LNCaP clone FGC (cell line): ENCODE results near the gene IKZF1.

Experiments
- DNase-seq: peaks from one replicate; pipeline ENCODE4 v3.0.0-alpha.2; 2011; ENCODE audit warnings: low read depth
- H3K4me3 ChIP-seq: 2 replicates; pipeline ENCODE4 v1.5.1; 2011; ENCODE audit warnings: mild to moderate bottlenecking, low read depth, low read length, control low read depth
- TF ChIP-seq, protein P1 (sequence below): IDR thresholded peaks from 2 replicates; pipeline ENCODE4 v1.5.1; 2012; ENCODE audit warnings: mild to moderate bottlenecking; ENCODE audit not compliant: control insufficient read depth, insufficient read depth; ENCODE audit errors: extremely low read depth

IKZF1 gene

GRCh38 chr7:50351267-50351666, 46.8 kb downstream of the IKZF1 start:
- no peak overlapping the region for H3K4me3 ChIP-seq
- no peak for DNase-seq
- TF ChIP-seq, protein P1, sequence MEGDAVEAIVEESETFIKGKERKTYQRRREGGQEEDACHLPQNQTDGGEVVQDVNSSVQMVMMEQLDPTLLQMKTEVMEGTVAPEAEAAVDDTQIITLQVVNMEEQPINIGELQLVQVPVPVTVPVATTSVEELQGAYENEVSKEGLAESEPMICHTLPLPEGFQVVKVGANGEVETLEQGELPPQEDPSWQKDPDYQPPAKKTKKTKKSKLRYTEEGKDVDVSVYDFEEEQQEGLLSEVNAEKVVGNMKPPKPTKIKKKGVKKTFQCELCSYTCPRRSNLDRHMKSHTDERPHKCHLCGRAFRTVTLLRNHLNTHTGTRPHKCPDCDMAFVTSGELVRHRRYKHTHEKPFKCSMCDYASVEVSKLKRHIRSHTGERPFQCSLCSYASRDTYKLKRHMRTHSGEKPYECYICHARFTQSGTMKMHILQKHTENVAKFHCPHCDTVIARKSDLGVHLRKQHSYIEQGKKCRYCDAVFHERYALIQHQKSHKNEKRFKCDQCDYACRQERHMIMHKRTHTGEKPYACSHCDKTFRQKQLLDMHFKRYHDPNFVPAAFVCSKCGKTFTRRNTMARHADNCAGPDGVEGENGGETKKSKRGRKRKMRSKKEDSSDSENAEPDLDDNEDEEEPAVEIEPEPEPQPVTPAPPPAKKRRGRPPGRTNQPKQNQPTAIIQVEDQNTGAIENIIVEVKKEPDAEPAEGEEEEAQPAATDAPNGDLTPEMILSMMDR = no peak

DNA sequence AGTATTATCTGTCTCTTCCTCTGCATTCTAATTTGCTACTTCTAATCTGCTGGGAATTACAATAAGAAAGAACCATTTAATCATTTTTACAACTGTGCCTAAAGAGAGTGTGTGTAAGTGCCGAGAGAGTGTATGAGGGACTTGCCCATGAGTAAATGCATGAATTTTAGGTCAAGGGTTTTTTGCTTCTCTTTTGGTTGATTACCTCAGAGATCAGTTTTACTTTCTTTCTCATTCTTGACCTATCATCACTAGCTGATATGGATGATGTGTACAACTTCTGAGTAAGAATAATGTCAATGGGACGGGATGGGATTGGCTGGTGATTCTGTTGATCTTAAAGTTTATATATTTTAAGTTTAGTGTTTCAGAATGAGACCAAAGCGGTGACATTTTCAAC, 47.8 kb downstream of the IKZF1 start:
- no peak for DNase-seq
- TF ChIP-seq, protein P1 = no peak
- no peak overlapping the region for H3K4me3 ChIP-seq

DNA sequence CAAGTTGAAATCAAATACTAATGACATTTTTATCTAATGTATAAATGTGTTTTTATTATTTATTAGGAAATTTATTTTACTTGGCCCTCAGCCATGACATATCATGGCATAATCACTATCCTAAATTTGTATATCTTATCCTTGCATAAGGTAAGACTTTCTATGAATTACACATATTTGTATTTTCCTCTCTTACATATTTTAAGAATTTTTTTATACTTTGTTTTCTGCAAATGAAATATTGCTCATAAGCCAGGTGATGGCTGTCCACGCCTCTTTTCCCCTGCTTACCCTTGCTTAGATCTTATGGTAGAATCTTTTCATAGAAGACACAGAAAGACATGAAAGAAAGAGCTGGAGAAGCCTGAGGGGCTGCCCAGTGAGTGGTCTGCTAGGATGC, 48.2 kb downstream of the IKZF1 start:
- no peak for DNase-seq
- no peak overlapping the region for H3K4me3 ChIP-seq
- TF ChIP-seq, protein P1 = no peak

DNA sequence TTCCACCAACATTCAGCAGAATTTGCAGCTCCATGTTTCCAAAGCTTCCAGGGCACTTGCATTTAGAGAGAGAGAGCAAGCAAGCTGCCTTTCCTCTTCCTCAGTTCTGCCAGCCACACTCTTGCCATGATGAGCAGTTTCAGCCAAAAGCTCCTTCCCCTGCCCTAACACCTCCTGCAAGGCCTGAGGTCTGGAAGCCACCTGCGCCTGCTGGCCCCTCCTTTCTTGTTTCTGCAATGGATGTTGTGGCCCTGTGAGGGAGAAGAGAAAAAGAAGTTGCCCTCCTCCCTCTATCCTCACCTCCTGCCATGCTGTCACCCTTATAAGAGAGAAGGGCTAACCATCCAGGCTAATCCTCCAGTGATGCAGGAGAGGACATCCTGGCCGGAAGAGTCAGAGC, 48.7 kb downstream of the IKZF1 start:
- DNase-seq = no peak
- H3K4me3 ChIP-seq = no peak overlapping the region
- TF ChIP-seq, protein P1 = no peak

DNA sequence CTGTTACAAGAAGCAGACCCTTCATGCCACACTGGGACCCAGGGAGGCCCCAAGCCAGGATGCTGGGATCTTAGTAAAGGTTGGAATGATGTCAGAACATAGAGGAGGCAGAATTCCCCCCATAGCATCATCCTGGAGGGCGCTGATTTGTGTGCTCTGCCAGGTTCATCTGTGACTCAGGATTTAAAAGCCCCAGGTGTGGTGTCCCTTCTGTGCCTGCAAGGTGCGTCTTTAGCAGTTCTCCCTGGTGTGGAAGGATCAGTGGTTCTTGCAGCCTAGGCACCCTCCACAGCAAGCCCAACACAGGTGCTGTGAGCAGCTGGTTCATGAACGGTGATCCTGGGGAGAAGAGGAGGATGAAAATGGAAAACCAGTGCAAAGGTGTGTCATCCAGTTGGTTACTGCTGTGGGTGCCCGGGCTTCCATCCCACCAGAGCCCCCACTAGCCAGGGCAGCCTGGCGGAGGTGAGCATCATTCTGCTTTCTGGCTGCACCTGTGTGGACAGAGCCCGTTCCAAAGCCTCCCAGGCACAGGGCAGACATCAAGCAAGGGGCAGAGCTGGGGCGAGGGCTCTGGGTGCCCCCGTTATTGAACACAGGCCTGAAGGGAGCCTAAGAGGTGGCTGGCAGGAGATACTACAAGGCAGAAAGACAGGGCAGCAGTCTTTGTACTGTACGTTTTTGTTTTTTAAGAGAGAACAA, 49.5 kb downstream of the IKZF1 start:
- no peak overlapping the region for H3K4me3 ChIP-seq
- DNase-seq = no peak
- TF ChIP-seq, protein P1 = no peak

DNA sequence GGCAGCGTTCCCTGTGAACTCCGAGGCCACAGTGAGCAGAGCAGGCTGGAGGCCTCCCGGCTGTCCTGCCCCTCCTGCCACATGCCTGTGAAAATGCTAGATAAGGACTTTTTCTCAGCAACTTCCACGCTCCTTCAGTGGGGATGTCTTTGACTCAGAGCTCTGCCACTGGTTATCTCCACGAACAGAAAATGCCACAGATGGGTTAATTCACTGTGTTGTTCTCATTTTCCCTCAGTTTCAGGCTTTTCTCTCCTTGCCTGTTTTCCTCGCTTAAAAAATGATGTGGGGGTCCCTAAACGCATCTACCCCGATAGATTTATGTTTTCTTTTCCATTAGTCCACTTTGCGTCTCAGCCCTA, 51.3 kb downstream of the IKZF1 start:
- no peak overlapping the region for H3K4me3 ChIP-seq
- DNase-seq = no peak
- TF ChIP-seq, protein P1 = no peak

GRCh38 chr7:50356212-50356944, 51.9 kb downstream of the IKZF1 start:
- DNase-seq = no peak
- TF ChIP-seq, protein P1 = no peak
- H3K4me3 ChIP-seq = no peak overlapping the region
